Endodermal cell (in vitro differentiated cells): ENCODE results near the gene VANGL2. TPM values are rescaled to one million over a fixed set of nuclear protein-coding genes. Genes with fewer than 3 reads are reported as not detected.

Experiments
- DNase-seq: peaks from one replicate; pipeline ENCODE4 v3.0.0-alpha.2; 2017
- H3K27ac ChIP-seq: 2 replicates; pipeline ENCODE4 v1.5.1; 2013; ENCODE audit warnings: mild to moderate bottlenecking, low read depth, low read length, moderate library complexity
- H3K27me3 ChIP-seq: 2 replicates; pipeline ENCODE4 v1.6.1; 2013; ENCODE audit warnings: mild to moderate bottlenecking, low read length, moderate library complexity; ENCODE audit not compliant: insufficient read depth, control insufficient read depth, poor library complexity, severe bottlenecking
- H3K36me3 ChIP-seq: 2 replicates; pipeline ENCODE4 v1.7.0; 2013; ENCODE audit warnings: mild to moderate bottlenecking, low read length, moderate library complexity; ENCODE audit not compliant: control insufficient read depth, insufficient read depth
- H3K4me1 ChIP-seq: one replicate; pipeline ENCODE4 v1.7.0; 2013; ENCODE audit warnings: low read length; ENCODE audit not compliant: control insufficient read depth, insufficient read depth
- H3K4me3 ChIP-seq: 2 replicates; pipeline ENCODE4 v1.5.1; 2013; ENCODE audit warnings: mild to moderate bottlenecking, low read length, moderate library complexity
- H3K9ac ChIP-seq: 2 replicates; pipeline ENCODE4 v1.6.1; 2013; ENCODE audit warnings: mild to moderate bottlenecking, low read length, moderate library complexity; ENCODE audit not compliant: poor library complexity, severe bottlenecking; ENCODE audit errors: extremely low read depth
- H3K9me3 ChIP-seq: 2 replicates; pipeline ENCODE4 v1.6.1; 2013; ENCODE audit warnings: mild to moderate bottlenecking, low read length, moderate library complexity; ENCODE audit not compliant: control insufficient read depth
- H3K27ac Mint-ChIP-seq: 2 replicates; pipeline ENCODE4 v1.8.0; 2020; ENCODE audit warnings: mixed read lengths
- H3K27me3 Mint-ChIP-seq: 2 replicates; pipeline ENCODE4 v1.8.0; 2021; ENCODE audit warnings: mild to moderate bottlenecking, mixed read lengths; ENCODE audit not compliant: insufficient read depth
- H3K36me3 Mint-ChIP-seq: 2 replicates; pipeline ENCODE4 v1.8.0; 2020; ENCODE audit warnings: low read depth, mixed read lengths
- H3K4me1 Mint-ChIP-seq: 2 replicates; pipeline ENCODE4 v1.8.0; 2020; ENCODE audit warnings: mixed read lengths
- H3K4me3 Mint-ChIP-seq: 2 replicates; pipeline ENCODE4 v1.8.0; 2020; ENCODE audit warnings: mild to moderate bottlenecking, moderate library complexity, mixed read lengths
- H3K9me3 Mint-ChIP-seq: 2 replicates; pipeline ENCODE4 v1.8.0; 2020; ENCODE audit warnings: mild to moderate bottlenecking, mixed read lengths
- CTCF ChIP-seq: fragments of 200-600 bp; sonication (generic); conservative IDR thresholded peaks from 2 replicates; pipeline ENCODE4 v1.5.0; 2021; ENCODE audit warnings: antibody characterized with exemption, mild to moderate bottlenecking
- WGBS, 2 experiments: methylation state at CpG; one replicate each; pipeline versions ENCODE4 v1.1.5 to v1.1.7; 2013; ENCODE audit warnings: missing lambda C conversion rate in 2 of 2, mixed read lengths in 1 of 2; ENCODE audit not compliant: insufficient coverage in 1 of 2, insufficient read length in 1 of 2; 5-methylcytosine and 5-hydroxymethylcytosine counted together
- total RNA-seq, 2 donors: library from RNA; stranded (reverse); fragmentation: NEBNext Ultra II Directional in 1 of 2; extraction: Animal tissue kit (Norgen Biotek cat#: 25700) in 1 of 2; gene quantifications; 2 replicates in 1 of 2; 3 replicates in 1 of 2; pipeline ENCODE4 v1.2.1, GENCODE V29; 2021

The VANGL2 gene
- total RNA-seq, 2 donors from 2014 or later: 62.5 to 67.5 TPM

GRCh38 chr1:160366731-160367515 lies 33.4 kb upstream of the VANGL2 start, which contains the start of gene NHLH1:
Gene NHLH1 (plus strand): TSS chr1:160367071. CDS start chr1:160370732, 3,661 bp downstream.
- H3K36me3 ChIP-seq: no peaks in the 10 kb centered on the region
- H3K27me3 ChIP-seq: no peaks in the 10 kb centered on the region
- DNase-seq: no peak
- no peak for TF ChIP-seq CTCF
- H3K4me3 ChIP-seq: no peak within 1 kb of the TSS
- no peaks in the 10 kb centered on the region for H3K27me3 Mint-ChIP-seq
- H3K9me3 ChIP-seq: no peaks in the 10 kb centered on the region
- H3K27ac ChIP-seq: peak within 1 kb of the TSS; percentile 86
- no peaks in the 10 kb centered on the region for H3K9me3 Mint-ChIP-seq
- H3K27ac Mint-ChIP-seq: no peak within 1 kb of the TSS
- no peaks in the 10 kb centered on the region for H3K4me1 ChIP-seq
- H3K9ac ChIP-seq: no peak within 1 kb of the TSS
- no peak within 1 kb of the TSS for H3K4me3 Mint-ChIP-seq
- no peaks in the 10 kb centered on the region for H3K36me3 Mint-ChIP-seq
- 78 to 82% methylated on average over 7 to 14 of the region's 15 CpGs for WGBS, 2 experiments
- peaks cover 8% of the 10 kb centered on the region for H3K4me1 Mint-ChIP-seq

DNA sequence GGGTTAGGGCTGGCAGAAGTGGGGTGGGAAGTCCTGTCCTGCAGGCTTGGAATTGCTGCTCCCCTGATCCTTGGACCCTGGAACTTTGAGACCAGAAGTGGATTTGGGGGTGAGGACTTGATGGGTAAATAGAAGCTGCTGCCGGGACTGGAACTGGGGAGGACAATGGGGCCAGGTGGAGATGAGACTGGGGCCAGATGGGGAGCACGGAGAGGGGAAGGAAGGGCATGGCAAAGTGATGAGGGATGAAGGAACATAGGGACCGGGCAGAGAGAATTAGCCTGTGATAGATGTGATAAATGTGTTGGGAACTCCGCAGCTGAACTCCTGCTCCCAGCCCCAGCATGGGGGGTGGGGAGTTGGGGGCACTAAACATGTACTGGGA lies 32.9 kb upstream of the VANGL2 start:
- Mint-ChIP-seq H3K27ac (no peak overlapping the region), H3K4me3 (no peak overlapping the region), H3K27me3 (no peaks in the 10 kb centered on the region), H3K4me1 (peaks cover 3% of the 10 kb centered on the region), H3K36me3 (no peaks in the 10 kb centered on the region), H3K9me3 (no peaks in the 10 kb centered on the region)
- TF ChIP-seq CTCF: no peak
- H3K9me3 ChIP-seq: no peaks in the 10 kb centered on the region
- 87 to 90% methylated on average over 3 to 4 of the region's 4 CpGs for WGBS, 2 experiments
- H3K9ac ChIP-seq: no peak overlapping the region
- no peak overlapping the region for H3K4me3 ChIP-seq
- peak overlapping the region; percentile 58 for H3K27ac ChIP-seq
- no peaks in the 10 kb centered on the region for H3K27me3 ChIP-seq
- H3K36me3 ChIP-seq: no peaks in the 10 kb centered on the region
- no peak for DNase-seq
- H3K4me1 ChIP-seq: no peaks in the 10 kb centered on the region

DNA sequence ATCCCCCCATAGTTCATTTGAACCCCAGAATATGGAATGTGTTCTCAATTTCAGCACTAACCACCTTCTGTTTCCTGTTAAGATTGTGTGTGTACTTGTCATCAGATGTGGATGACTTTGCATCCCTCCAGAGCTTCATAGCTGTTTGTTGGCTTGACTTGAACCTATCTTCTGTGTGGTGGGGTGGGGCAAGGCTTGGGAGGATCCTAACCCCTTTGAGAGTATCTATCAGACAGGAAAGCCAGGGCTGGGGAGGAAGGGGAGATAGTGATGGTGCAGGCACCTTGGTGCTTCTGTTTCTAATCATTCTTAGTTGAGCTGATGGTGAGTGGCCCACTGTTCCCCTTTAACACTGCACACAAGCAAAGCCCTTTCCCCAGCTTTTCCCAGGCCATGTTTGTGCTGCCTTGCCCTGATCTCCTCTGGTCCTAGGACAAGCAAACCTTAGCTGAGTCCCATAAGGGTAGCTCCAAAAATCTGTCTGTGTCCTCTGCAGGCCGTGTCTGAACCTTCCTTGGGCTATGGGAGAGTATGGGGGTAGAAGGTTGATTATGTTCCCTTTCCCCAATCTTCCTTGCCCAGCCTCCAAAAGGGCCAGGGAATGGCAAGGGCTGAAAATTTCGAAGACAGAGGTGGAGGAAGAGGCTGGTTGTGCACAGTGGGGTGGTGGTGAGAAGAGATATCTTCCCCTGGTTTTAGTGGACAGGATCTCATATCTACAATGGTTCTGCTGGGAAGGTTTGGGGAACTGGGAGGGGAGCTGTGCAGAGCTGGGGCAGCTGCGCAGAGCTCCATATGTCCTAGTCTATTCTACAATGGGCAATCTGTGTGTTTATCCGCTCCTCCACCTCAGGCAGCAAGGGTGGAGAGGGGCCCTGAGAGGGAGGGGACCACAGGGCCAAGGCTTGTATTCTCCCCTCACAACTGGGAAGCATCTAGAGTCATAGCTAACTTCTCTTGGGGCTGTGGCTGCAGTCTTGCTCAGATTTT lies 32.1 kb upstream of the VANGL2 start:
- Histone ChIP-seq H3K9ac (no peak overlapping the region), H3K4me1 (no peaks in the 10 kb centered on the region), H3K27me3 (no peaks in the 10 kb centered on the region), H3K27ac (peak overlapping the region; percentile 0), H3K9me3 (no peaks in the 10 kb centered on the region), H3K36me3 (no peaks in the 10 kb centered on the region), H3K4me3 (no peak overlapping the region)
- no peaks in the 10 kb centered on the region for H3K27me3 Mint-ChIP-seq
- TF ChIP-seq CTCF: no peak
- no peaks in the 10 kb centered on the region for H3K9me3 Mint-ChIP-seq
- H3K4me1 Mint-ChIP-seq: no peaks in the 10 kb centered on the region
- H3K36me3 Mint-ChIP-seq: no peaks in the 10 kb centered on the region
- no peak overlapping the region for H3K27ac Mint-ChIP-seq
- WGBS, 2 experiments: 93 to 100% methylated on average over 2 to 4 of the region's 4 CpGs
- DNase-seq: no peak
- H3K4me3 Mint-ChIP-seq: no peak overlapping the region
